Fibroblast of skin of right biceps (primary cell): ENCODE measurements around the gene SMG6.

Experiments
- DNase-seq: peaks from one replicate; pipeline ENCODE4 v3.0.0-alpha.2; 2013

SMG6 gene

GRCh38 chr17:2197271-2197670 lies 106.3 kb downstream of the SMG6 start:
- no peak for DNase-seq

DNA sequence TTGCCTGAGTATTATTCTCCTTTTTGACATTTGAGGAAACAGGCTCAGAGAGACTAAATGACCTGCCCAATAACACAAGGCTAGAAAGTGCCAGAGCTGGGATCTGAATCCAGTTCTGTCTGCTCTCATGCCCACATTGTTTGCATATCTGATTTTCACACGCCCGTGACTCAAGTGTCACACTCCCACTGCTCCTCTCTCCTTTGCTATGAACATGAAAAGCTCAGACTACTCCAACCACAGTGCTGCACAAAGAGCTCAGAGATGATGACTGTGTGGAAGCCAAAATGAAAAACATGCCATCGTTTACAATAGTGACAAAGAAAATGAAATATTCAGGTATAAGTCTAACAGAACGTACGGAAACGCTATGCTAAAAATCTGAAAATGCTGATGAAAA lies 107.9 kb downstream of the SMG6 start:
- peak; percentile 62 for DNase-seq

GRCh38 chr17:2194889-2195335 lies 108.7 kb downstream of the SMG6 start:
- no peak for DNase-seq

DNA sequence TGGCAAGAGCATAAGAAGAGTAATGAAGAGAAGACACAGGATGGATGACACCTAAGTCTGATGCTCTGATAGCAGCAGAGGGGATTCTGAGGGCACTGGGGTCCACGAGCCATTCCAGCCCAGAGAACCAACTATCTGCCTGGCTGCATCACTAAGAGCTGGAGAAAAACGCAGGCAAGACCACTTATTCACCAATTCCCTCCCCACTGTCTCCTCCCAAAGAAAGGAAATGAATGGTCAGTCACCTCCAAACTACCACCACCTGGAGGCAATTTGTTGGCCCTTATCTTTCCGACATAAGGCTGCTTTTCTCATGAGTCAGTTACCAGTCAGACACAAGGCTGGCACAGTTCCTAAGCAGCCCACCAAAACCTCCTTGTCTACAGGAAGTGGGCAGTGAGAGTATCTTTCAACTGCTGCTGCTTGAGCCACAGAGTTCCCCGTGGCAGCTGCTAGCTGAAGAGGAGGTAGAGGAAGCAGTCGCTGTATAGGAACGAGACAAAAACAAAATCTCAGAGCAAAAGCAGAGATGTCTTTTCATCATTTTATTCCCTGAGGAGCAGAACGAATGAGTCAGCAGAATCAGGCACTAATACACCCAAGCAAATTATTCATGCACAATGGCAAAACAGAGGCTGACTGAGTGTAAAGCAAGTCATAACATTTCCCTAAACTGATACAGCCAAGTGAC lies 111.1 kb downstream of the SMG6 start:
- DNase-seq = peak; percentile 100

- no peak for DNase-seq
Measured at GRCh38 chr17:2191785-2192184, 111.8 kb downstream of the SMG6 start.

DNA sequence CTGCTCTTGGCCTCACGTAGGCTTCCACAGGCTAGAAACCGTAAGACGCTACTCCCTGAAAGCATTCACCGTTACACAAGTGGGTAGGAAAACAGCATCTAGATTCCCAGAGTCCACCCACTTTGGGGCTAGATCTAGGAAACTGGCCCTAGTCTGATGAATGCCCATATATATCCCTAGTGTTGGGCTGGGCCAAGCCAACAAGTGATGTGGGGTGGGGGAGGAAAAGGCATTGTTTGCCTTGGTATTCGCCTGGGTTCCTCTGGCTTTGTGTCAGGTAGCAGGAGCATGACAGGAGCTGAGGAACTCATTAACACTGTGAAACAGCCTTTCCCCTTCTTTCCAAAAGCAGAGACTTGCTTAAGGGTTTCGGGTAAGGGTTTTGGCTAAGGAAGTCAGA lies 112.4 kb downstream of the SMG6 start:
- DNase-seq = no peak

DNA sequence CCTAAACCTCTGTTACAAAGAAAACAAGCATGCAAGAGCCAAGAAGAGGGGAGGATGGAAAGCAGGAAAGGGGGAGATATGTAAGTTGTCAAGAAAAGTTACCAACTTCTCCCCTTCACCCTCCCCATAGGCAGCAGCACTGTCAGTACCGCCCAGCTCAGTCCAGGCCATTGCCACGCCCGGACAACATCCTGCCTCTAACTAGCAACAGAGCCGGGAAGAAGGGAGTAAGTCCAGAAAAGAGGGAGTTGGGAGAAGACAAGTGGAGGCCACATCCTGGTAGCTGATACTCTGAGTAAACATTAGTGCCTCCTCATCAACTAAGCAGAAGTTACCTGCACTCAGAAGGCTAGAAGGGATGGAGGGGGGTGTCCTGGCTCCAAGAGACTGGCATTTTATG lies 113.6 kb downstream of the SMG6 start:
- no peak for DNase-seq

- DNase-seq = peak; percentile 60
Measured at GRCh38 chr17:2188971-2189630, 114.5 kb downstream of the SMG6 start.

DNA sequence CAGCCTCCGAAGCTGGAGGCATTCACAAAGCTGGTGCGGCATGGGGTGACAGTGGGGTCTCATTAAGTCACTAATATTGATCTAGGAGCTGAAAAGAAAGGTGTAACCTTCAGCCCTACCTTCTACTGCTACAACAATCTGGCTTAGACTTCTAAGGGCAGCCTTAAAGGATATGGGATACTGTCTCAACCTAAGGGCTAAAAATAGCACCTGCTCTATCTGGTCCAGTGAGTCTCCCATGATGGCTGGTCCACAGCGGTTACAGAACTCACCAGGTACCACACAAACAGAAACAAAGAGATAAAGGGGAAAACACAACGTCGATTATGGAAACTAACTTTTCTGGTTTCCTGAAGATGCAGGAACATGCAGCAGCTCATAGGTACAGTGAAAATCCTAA lies 115.8 kb downstream of the SMG6 start:
- DNase-seq = no peak

- DNase-seq = no peak
Measured at GRCh38 chr17:2186937-2187336, 116.6 kb downstream of the SMG6 start.

- DNase-seq = no peak
Measured at GRCh38 chr17:2184993-2185931, 118.3 kb downstream of the SMG6 start.

- DNase-seq = no peak
Measured at GRCh38 chr17:2183346-2183745, 120.2 kb downstream of the SMG6 start.

- DNase-seq = no peak
Measured at GRCh38 chr17:2181897-2182448, 121.6 kb downstream of the SMG6 start.

GRCh38 chr17:2181206-2181896 lies 122.2 kb downstream of the SMG6 start:
- peak; percentile 97 for DNase-seq

DNA sequence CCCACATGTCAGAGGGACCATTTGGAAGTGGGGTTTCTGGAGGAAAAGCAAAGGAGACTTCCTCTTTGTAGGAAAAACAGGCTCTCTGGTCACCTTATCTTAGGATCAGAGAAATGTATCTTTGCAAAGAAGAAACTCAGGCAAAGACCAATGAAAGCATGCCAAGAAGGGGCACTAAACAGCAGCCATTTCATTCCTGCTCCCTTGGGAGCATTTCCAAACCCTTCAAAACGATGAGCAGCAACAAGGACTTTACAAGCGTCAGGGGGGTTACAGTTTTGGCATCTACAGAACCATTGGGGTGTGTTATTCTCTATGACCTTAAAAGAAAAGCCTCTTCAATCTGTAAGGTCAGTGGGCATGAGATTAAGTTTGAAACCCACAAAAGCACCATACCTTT lies 122.8 kb downstream of the SMG6 start:
- DNase-seq = no peak

DNA sequence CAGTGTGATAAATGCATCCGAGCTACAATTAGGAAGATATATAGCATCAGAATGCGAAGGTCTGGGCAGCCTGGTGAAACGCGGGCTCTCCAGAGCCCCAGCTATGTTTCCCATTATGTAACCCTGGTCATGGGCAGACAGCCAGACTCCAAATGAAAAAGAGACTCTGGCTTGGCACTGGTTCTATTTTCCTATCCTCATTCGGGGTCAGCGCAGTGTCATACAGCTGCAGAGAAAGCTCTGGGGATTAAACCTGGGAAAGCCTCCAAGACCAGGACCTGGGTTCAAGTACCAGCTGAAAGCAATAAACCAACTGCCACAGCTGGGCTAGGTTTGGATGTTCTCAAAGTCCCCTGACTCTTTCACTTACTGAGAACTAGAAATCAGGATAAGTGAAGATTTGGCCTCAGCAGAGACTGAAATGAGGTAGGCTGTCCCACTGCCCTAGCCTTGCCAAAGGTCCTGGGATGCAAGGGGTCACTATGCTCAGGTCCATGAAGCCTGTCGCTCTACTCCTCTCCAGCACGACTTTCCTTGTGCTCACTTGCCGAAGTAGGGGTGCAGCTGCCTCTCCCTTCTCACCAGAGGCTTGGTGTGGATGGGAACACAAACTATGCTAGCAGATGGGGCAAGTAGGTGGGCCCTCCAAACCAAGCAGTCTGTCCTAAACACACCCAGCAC lies 123.8 kb downstream of the SMG6 start:
- DNase-seq = peak; percentile 98

DNA sequence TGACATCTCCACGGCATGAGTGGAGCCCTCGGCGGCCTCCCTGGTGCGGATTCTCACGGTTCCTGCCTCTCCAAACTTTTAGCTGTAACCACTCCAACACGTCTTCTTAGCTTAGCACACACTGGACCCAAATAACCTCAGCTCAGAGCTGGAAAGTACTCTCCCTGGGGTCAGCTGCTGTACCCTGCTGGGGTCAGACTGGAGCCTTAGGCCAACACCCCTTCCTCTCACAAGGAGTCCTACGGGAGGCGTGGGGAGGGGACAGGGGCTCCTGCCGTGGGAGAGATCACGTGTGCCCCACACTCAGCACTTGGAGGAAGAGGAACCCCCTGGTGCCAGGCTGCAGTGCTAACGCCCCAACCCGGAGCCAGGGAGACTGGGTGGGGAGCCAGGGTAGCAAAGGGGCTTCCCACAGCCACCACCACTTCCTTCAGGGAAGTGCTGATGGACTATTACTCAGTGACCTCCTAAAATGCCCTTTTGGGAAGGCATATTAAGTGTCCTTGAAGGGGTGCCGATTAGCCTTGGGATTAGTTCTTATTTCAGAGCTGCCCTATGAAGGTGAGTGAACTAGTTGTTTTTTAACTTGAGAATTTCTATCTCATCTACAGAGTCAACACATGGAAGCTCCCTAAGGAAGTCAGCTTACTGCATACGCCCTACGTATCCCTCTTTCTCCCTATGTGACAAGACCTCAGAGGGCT lies 124.6 kb downstream of the SMG6 start:
- DNase-seq = no peak

DNA sequence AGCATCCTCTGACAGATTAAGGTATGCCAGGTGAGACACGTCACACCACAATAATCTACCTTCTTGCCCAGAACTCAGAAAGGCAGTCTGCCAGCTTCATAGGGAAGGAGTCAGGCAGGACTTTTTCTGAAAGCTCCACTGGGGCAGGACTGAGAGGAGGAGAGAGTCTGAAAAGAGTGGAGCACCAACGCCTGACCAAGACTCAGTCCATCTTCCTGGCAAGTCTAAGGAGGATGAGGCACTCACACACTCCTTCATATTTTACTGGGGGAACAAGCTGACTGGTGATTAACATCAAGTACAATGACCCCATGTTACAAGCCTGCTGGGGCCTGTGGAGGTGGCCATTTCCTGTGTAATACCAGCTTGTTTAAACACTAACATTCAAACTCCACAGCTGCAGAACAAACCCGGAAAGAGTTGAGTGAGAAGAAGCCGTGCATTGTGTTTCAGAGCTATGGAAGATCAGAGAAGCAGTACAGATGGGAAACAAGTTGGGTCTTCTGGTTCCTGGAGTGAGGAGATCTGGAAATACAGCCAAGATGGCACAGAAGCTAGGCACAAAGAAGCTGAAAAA lies 126.3 kb downstream of the SMG6 start:
- peak; percentile 49 for DNase-seq

- no peak for DNase-seq
Measured at GRCh38 chr17:2176499-2177169, 127.0 kb downstream of the SMG6 start.

DNA sequence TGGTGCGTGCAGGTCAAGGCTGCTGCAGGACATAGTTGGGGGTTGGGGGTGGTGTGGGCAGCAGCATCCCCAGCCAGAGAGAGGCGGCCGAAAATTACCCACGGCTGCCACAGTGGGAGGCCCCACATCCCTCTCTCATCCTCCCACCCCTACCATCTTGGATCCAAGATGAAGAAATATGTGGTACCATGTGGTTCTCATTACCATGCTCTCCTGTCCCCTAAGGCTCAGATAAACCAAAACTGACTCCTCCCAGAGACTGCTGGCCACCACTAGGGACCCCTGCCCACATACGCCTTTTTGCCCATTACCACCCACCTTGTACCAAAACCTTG lies 128.3 kb downstream of the SMG6 start:
- DNase-seq = peak; percentile 38
